ENCODE data around the gene ADAMTS12.
A peak's percentile ranks its signal among the peaks of the same experiment; 100 is the strongest.

Gene ADAMTS12

DNA sequence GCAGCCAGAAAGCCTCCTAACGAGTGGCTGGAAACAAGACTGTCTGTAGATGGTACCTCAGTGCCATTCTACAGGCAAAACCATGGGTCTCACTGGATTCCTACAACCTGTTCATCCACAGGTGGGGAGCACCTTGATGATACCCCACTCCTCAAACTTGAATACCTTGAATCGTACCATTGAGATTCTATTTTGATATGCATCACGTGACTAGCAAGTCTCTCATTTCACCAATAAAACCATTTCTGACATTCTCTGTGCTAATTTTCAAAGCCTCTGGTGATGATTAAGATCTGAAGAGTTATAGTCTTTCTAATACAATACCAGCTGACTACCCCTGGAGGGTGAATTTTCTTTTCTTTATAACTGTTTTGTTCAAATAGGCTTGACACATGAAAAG lies 188.9 kb downstream of the ADAMTS12 start:
- DNase-seq (ENCODE audit: low spot score), result no peak

DNA sequence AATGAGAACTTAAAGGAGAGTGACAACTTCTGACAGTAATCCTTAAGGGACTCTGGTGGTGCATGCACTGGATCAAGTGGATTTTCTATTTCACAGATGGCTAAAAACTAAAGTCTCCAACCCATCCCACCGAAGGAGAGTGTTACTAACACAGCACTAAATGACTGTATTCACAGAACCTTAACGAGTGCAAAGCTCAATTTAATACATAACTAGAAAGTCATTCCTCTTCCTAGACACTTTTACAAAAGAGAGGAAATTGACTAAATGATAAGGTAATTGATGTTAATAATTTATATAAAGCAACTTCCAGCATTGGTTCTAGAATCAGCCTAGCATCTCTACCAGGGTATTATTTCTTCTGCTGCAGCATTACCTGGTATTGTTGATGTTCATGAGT lies 189.8 kb downstream of the ADAMTS12 start:
- no peak for DNase-seq (ENCODE audit: low spot score)

DNA sequence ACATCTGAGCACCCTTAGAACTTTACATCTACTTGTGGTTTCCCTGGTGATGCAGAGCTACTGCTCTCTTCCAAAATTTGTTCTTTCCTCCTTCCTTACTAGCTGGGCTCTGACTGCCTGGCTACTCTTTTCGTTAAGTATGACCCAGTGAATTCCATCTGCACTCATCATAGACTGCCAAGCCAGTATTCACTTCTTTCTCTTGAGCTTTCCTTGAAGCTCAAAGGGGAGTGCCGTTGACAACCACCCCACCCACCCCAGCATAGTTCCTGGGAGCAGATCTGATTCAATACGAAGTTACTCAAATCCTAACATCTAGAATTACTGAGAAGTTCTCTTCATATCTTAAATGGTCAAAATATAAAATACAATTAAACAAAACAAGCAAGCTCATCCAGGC lies 190.5 kb downstream of the ADAMTS12 start:
- no peak for DNase-seq (ENCODE audit: low spot score)

DNA sequence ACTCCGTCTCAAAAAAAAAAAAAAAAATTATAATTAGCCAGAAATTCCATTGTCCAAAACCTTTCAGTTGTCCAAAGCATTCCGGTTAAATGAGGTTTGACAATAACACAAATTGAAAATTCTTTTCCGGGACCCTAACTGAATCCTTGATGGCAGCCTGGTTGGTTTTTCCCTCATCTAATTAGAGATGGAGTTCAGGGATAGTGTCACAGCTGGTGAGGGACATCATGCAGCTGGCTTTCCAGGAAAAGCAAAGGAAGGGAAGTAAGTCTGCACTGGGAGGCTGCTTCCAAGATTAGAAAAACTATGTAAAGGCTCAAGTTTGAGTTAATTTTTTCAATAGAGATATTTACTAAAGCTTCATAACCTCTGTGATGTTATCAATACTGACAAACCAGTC lies 195.4 kb downstream of the ADAMTS12 start:
- no peak for DNase-seq (ENCODE audit: low spot score)

DNA sequence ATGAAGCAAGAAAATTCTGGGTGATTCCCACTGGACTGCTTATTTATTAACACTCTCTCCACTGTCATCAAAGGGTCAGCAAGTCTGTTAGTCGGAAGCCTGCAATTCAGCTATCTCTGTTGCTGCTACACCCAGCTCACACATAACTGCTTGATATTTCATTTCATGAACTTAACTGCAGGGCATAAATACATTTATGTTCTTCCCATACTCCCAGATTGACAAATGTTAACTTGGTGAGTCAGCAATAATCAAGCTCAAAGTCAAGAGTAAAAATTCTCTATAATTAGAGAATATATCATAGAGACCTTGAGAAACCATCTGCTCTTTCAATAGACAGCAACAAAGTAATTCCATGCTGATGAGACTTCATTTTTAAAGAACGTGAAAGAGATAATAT lies 198.8 kb downstream of the ADAMTS12 start:
- no peak for DNase-seq (ENCODE audit: low spot score)

DNA sequence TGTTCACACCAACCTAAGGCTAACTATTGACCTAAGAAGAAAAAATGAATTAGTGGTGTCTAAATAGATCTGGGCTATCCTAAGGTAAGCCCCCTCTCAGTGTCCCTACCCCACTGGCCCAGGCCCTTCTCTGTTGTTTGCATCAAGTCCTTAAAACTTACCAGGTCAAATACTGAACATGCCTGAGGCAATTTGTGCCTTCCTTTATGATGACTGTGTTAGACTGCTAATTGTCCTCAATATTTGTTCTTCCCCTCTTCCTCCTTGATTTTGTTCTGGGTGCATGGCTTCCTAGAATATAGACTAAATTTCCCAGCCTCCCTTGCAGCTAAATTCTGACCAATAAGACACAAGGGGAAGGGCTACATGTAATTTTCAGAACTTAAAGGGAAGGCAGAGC lies 199.9 kb downstream of the ADAMTS12 start:
- no peak for DNase-seq (ENCODE audit: low spot score)

DNA sequence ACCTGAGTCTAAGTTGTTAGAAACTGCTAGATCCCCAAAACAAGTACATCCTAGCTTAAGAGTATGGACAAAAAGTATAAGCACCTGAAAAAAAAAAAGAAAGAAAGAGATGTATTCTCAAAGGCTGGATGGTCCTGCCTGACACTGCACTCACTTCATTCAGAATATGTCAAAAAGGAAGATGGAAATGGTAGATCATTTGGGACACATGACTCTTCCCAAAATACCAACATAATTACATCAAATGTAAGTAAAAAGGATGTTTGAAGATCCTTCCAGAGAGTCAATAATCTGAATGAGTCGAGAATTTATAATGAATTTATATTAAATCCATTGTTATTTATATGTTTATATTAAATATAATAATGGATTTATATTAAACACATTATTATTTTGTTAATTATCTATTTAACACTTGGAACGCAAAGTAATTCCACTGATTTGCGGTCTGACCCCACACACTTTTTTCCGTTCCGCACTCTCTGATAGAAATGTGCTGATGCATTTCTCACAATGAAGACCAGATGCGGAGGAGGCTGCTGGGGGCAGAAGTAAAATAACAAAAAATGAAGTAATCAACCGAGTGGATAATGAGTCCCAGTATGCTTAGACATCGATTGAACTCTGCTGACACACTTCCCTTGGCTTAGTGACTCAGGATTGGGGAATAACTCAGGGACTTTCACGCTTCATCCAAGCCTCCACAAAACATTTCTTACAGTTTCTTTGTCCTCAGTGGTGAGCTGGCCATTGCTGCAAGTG lies 201.2 kb downstream of the ADAMTS12 start:
- peak; percentile 16 for DNase-seq (ENCODE audit: low spot score)

DNA sequence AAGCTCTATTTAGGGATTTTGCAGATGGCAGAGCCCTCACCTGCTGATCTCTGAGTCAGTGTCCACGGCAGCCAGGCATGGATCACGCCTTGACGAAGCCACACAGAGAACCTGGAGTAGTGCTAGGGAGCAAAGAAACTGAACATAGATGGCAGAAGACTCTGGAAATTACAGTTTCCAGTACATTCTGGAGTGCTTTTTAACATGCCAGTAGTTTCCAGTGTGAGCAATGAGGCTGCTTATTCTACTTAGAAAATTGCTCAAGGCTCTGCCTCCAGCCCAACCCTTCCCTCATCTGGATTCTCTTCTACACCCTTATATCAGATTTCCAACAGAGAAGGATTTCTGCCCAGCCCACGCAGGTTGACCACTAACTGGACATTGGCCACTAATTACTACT lies 203.3 kb downstream of the ADAMTS12 start:
- DNase-seq (ENCODE audit: low spot score), result no peak

DNA sequence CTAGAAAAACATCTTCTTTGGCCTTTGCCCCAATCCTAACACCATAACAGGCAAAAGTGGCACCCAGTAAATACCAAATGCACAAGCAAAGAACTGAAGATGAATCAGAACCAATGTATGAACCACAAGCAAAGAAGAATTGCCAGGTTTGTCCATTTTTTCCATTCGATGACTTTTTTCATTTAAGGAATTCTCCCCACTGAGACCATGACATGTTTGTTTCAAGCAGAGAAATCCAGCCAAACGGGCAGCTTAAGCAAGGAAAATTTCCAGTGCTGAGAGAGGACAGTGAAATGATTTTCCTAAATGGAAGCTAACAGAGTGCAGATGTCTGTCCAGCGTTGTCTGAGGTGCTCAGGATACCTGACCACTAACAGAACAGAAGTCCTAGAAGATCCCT lies 203.7 kb downstream of the ADAMTS12 start:
- no peak for DNase-seq (ENCODE audit: low spot score)

DNA sequence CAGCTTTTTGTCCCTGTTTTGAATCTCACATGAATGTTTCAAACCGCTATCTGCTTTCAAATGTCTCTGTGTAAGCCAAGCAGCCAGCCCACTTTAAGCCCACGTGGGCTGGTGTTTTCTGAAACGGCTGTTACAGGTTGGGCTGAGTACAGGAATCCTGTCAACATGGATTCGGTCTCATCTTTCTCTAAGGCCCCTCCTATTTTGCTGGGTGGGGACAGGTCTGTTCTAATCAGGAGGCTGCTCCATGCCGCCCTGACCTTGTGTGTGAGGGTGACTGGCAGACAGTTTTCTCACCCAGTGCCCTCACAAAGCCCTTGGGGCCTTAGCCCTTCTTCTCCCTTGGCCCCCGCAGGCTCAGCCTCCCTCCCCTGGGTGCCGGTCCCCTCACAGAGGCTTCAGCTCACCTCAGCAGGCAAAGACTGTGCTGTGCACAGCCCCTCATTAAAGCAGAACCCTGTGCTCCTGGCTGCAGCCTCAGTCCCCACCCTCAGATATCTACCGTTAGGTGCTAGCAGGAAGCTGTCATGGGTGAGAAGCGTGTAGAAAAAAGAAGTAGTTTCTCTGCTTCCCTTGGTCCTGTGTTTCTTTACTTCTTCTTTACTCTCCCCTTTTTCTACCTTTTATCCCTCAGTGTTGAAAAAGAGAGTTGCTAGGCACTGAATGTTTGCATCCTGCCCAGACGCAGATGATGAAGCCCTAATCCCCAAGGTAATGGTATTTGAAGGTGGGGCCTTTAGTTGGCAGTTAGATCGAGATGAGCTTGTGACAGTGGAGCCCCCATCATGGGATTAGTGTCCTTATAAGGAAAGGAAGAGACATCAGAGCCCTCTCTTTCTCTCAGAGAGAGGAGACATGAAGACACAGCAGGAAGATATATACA lies 205.7 kb downstream of the ADAMTS12 start:
- DNase-seq (ENCODE audit: low spot score), result no peak

DNA sequence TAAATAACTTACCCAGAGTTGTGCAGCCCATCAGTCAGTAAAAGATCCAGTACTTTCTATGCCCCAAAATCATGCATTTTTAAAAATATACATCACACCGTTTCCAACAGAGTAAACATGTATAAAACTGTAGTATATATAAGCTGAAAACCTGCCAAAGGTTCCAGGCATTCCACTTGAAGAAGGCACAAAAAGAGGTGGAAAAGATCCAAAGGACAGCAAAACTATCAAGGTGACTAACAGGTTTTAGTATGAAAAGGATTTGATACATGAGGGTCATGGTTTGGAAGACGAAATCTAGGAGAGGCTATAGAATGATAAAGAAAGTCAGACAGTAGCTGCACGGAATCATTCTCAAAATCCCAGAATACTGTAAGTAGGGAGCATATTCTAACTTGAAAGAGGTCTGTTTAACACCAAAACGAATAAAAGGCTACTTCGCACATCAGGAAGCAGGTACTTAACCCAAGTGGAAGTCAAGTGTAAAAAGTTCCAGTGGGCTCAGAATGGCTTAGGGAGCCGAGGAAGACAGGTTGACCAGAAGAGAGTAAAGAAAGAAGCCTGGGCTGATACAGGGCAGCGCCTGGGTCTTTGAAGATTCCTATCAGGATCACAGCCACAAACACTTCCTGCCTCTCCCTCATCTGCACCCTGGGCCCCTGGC lies 207.2 kb downstream of the ADAMTS12 start:
- no peak for DNase-seq (ENCODE audit: low spot score)

DNA sequence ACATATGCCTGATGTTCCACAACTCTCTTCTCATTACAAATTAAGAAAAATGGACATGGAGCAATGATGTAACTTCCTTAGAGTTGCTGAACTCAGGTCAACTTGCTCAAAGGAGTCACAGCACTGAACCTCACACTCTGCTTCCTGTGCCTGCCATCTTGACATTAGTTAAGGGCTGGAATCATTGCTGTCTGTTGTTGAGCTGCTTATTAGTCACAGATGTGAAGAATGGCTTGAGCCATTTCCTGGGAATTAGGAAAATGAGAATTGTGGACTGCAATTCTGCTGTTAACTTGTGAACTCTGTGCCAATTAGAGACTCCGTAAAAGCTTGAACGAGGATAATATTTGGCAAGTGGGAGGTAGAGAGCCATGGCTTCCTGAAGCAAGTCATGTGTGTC lies 212.0 kb downstream of the ADAMTS12 start:
- DNase-seq (ENCODE audit: low spot score), result peak; percentile 76

DNA sequence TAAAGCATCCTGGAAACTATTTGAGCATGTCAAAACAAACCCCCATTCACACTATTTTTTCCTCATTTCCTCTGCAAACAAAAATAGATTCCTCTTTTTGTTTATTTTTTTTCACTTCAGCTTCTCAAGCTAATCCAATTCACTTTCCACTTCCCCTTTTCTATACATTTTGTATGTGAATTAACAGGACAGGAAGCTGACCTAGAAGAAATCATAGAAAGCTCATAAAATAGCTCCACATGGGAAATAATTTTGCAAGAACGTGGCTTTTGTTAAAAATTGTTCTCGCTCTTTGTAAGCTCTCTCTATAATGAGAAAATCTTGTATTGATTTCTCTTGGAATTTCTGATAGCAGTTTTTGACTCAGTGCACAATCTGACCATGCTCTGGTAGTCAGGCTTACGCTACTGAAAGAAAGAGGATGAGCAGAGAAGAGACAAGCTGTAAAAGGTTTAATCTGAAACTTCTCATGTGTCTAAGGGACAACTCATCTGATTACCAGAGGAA lies 215.8 kb downstream of the ADAMTS12 start:
- DNase-seq (ENCODE audit: low spot score), result no peak

DNA sequence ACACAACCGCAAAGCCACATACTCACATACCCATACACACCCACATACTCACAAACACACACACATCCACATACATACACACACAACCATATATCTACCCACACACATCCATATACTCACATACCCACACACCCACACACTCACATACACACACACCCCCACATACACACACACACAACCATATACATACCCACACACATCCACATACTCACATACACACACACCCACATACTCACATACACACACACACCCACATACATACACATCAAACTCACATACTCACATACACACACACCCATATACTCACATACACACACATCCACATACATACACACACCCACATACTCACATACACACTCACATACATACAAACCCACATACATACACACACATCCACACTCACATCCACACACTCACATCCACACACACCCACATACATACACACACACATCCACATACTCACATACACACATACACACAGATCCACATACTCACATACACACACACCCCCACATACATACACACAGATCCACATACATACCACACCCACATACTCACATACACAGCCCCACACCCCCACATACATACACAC lies 220.0 kb downstream of the ADAMTS12 start:
- DNase-seq (ENCODE audit: low spot score), result no peak

DNA sequence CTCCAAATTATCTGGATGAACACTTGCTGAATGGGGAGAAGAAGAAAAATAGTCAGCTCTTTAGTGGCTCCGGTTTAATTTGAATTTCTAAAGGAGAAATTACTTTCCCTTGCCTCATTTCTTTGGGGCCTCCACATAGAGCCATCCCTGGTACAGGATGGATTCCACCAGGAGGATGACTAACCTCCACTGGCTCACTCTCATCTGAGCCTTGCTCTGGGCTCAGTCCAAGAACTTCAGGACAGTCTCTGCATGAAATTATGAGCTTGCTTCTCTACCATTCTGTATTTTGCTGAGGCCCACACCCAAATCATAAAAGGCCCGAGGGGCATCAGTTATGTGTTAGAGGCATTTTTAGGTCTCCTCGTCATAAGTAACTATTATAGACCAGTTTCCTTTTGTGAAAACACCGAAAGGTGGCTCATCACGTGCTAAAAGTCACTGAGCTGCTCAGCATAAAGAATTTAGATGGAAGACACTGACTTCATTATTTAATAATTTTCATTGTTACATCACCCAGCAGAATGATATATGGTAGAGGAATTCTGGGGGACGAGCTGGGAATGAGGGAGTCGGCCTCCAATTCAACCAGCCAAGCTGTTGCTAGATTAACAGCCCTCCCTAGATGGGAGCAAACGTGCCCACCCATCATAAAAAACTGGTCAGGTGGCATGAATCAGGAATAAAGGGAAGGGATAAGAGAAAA lies 228.9 kb downstream of the ADAMTS12 start:
- no peak for DNase-seq (ENCODE audit: low spot score)

DNA sequence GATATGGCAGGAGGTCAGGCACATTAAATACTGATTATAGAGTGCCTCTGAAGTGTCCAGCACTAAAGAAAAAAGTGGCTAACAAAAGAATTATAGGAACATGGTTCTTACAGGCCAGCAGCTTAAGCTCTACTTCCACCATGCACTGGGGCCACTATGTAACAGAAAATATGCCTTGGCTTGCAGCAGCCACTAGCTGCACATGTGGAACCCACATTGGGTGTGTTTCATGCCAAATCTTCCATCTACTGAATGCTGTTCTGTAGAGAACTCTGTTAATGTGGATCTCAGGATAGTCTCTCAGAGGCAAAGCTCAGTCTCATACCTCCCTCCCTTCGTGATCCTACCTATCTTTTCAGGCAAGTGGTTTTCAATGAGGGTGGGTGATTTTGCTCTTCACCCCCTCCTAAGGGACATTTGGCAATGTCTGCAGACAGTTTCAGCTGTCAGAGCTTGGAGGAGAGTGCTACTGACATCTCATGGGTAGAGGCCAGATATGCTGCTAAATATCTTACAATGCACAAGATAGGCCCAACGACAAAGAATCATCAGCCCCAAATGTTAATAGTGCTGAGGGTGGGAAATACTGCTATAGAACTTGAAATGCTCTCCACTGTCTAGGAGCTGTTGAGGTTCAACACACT lies 232.1 kb downstream of the ADAMTS12 start:
- no peak for DNase-seq (ENCODE audit: low spot score)

DNA sequence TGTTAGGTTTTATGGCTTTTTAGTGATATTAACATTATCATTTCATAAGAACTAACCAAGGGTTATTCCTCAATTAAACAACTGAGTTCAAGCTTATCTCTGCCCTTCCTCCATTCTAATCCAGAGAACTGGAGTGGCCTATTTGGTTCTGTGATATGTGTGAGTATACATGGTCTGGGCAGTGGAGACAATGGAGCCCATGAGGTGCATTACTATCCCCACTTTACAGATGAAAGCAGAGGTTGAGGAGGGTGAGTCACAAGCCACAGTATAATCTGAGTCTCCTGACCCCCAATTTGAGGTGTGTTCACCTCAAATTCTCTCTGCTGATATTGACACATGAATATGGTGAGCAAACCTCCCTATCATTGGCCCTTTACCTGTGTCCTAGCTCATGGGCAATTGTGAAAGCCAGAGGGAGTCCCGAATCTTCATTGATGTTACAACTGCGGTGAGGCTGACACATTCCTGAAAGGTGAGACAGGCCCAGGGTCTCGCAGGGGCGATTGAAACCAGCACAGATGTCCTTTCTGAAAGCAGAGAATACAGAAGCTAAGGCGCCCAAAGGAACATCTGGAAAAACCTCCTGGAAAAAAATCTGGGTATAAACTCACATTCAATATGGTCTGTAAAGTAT lies 233.9 kb downstream of the ADAMTS12 start:
- DNase-seq (ENCODE audit: low spot score), result no peak

DNA sequence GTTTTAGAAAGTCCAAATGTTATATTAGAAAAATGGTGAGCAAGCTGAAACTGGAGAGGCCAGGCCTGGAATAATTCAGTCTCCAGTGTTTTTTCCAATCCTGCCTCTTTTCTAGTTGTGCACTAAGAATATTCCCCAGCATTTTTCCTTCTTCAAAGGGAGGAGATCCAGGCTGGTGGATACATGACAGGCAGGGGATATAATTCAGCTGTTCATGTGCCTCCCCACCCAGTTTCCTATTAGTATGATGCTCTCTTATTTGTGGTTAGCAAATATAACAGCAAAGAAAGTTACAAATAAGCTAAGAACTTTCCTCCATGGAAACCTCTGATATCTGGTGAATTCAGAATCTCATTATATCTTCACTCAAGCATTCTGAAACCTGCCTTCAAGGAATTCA lies 234.6 kb downstream of the ADAMTS12 start:
- DNase-seq (ENCODE audit: low spot score), result no peak

DNA sequence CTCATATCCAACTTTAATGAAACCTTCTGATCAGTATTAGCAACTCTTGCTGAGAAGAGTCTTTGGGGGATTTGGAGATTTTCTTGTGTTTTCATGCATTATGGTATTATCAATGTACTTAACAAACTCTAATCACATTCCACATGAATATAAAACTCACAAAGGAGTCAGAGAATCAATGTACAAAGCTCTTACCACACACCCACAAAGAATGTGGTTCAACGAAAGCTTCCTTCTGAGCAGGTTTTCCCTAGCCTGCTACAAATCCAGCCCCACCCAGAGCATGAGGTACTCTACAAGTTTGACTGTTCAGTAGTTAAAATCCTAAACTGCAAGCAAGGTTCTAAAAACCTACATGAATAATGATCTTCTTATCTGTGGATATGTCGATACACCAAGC lies 240.9 kb downstream of the ADAMTS12 start:
- DNase-seq (ENCODE audit: low spot score), result no peak
